ENCODE measurements around the gene B4GALNT2. TPM values are rescaled to one million over a fixed set of nuclear protein-coding genes. Genes with fewer than 3 reads are reported as not detected.

B4GALNT2 gene
- polyA plus RNA-seq, 2 of the 4 experiments (the other 2 are of a cell fraction), result 0.36 to 0.49 TPM

DNA sequence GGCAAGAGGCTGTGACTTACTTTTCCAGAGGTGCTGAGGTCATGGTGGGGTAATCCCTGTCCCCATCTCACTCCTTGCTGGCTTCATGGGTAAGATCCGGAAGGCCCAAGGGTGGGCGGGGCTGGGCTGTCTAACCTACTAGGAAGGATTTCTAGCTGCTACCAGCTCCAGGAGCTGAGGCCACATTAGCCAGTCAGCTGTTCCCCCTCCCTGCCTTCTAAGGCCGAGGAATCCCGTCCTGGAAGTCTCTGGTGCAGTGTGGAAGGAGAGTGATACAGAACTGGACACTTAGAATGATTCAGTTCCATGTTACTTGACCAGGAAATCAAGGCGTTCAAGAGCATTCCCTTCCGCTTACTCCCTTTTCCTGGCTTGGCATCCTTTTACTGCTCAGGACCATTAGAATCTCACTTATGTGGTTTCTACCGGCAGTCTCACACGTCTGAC lies 68.9 kb downstream of the B4GALNT2 start:
- H3K9me3 ChIP-seq, result no peaks in the 10 kb centered on the region
- DNase-seq (ENCODE audit: low read depth in 1 of 2, low spot score in 1 of 2) (no peak), FAIRE-seq (no peak), ATAC-seq (no peak)
- TF ChIP-seq, protein P1, sequence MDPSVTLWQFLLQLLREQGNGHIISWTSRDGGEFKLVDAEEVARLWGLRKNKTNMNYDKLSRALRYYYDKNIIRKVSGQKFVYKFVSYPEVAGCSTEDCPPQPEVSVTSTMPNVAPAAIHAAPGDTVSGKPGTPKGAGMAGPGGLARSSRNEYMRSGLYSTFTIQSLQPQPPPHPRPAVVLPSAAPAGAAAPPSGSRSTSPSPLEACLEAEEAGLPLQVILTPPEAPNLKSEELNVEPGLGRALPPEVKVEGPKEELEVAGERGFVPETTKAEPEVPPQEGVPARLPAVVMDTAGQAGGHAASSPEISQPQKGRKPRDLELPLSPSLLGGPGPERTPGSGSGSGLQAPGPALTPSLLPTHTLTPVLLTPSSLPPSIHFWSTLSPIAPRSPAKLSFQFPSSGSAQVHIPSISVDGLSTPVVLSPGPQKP (IDR thresholded peaks at IDR 0.05; ENCODE audit: low read depth, low read length), result no peak
- no peak for TF ChIP-seq HOXA7 (CRISPR knock-in tag; IDR thresholded peaks at IDR 0.05)
- TF ChIP-seq FOSB (CRISPR knock-in tag; IDR thresholded peaks at IDR 0.05), result no peak
- TF ChIP-seq, protein P2, sequence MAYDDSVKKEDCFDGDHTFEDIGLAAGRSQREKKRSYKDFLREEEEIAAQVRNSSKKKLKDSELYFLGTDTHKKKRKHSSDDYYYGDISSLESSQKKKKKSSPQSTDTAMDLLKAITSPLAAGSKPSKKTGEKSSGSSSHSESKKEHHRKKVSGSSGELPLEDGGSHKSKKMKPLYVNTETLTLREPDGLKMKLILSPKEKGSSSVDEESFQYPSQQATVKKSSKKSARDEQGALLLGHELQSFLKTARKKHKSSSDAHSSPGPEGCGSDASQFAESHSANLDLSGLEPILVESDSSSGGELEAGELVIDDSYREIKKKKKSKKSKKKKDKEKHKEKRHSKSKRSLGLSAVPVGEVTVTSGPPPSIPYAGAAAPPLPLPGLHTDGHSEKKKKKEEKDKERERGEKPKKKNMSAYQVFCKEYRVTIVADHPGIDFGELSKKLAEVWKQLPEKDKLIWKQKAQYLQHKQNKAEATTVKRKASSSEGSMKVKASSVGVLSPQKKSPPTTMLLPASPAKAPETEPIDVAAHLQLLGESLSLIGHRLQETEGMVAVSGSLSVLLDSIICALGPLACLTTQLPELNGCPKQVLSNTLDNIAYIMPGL (CRISPR knock-in tag; IDR thresholded peaks at IDR 0.05; ENCODE audit: borderline replicate concordance), result no peak
- no peak for TF ChIP-seq RARB (CRISPR knock-in tag; IDR thresholded peaks at IDR 0.05)
- no peak for TF ChIP-seq EP300 (IDR thresholded peaks at IDR 0.05)
- no peak for TF ChIP-seq CBX2 (IDR thresholded peaks at IDR 0.05; ENCODE audit: borderline replicate concordance, low read depth)
- no peak for TF ChIP-seq BHLHE40 (IDR thresholded peaks at IDR 0.05; ENCODE audit: low read depth, low read length)
- TF ChIP-seq JUN (IDR thresholded peaks at IDR 0.05), result no peak
- TF ChIP-seq RFX5 (IDR thresholded peaks at IDR 0.05), result no peak
- TF ChIP-seq ZFP36 (IDR thresholded peaks at IDR 0.05; ENCODE audit: borderline replicate concordance, partially characterized antibody), result no peak
- 76% methylated on average over 8 of the region's 8 CpGs for WGBS (ENCODE audit: missing lambda C conversion rate)
- H3K4me1 ChIP-seq, result peaks cover 15% of the 10 kb centered on the region
- no peak overlapping the region for H3K4me3 ChIP-seq
- no peak overlapping the region for H3K27ac ChIP-seq
- POLR2A ChIA-PET, result no interaction called here
- H3K4me2 ChIP-seq, result no peak overlapping the region
- CTCF ChIA-PET, result interaction anchor here (1.1 to 17.4 kb wide), 4 partner anchors 7 to 89 kb away, joined by 4 to 224 read pairs (median 12); partner anchors contain the start of gene PHOSPHO1

DNA sequence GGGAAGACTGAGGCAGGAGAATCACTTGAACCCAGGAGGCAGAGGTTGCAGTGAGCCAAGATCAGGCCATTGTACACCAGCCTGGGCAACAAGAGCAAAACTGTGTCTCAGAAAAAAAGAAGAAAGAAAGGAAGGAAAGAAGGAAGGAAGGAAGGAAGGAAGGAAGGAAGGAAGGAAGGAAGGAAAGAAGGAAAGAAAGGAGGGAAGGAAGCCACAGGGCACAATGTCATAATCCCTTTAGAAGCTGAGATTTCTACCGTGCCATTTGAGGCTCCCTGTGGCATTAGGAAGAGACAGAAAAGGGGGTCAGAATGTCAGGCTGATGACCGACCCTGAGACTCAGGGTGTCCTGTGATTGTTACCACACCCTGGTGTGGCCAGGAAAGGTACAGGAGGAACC lies 71.2 kb downstream of the B4GALNT2 start:
- CTCF ChIA-PET, result interaction anchor here (0.6 to 17.4 kb wide), 5 partner anchors 26 to 480 kb away, joined by 3 to 224 read pairs (median 4); partner anchors contain the start of gene PHOSPHO1
- H3K4me1 ChIP-seq, result no peaks in the 10 kb centered on the region
- FAIRE-seq (no peak), ATAC-seq (no peak), DNase-seq (ENCODE audit: low read depth in 1 of 2, low spot score in 1 of 2) (no peak)
- H3K27ac ChIP-seq, result no peak overlapping the region
- POLR2A ChIA-PET, result no interaction called here
- TF ChIP-seq FOSB (CRISPR knock-in tag; IDR thresholded peaks at IDR 0.05) (no peak), FOXS1 (CRISPR knock-in tag; IDR thresholded peaks at IDR 0.05) (no peak), EHF (CRISPR knock-in tag; IDR thresholded peaks at IDR 0.05) (no peak), EP300 (IDR thresholded peaks at IDR 0.05) (no peak), JUNB (IDR thresholded peaks at IDR 0.05) (no peak), POLR2A (IDR thresholded peaks at IDR 0.05; ENCODE audit: low read length) (no peak), POLR2AphosphoS2 (conservative IDR thresholded peaks at IDR 0.05; ENCODE audit: low read length) (no peak), MYC (IDR thresholded peaks at IDR 0.05; ENCODE audit: borderline replicate concordance, low read length) (no peak), RFX5 (IDR thresholded peaks at IDR 0.05) (no peak), CBX2 (IDR thresholded peaks at IDR 0.05; ENCODE audit: borderline replicate concordance, low read depth) (no peak), RARB (CRISPR knock-in tag; IDR thresholded peaks at IDR 0.05) (no peak)
- H3K9me3 ChIP-seq, result no peaks in the 10 kb centered on the region
- no peak overlapping the region for H3K4me2 ChIP-seq
- WGBS (ENCODE audit: missing lambda C conversion rate), result 54% methylated on average over 2 of the region's 2 CpGs
- H3K4me3 ChIP-seq, result no peak overlapping the region

DNA sequence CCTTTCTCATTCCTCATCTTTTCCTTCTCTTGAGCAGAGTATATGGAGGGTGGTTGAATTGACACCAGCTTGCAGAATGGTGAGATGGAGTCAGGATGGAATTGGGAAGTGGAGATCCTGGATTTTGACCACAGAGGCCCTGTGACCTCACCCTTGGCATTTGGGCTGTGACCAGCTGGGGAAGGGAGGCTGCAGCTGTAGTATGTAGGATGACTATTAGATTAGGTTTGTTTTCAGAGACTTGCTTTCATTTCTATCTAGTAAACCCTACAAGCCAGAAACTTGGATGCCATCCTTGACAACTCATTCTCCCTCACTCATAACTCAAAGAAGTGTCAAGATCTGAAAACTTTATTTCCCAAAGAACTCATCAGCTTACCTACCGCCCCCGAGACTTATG lies 71.9 kb downstream of the B4GALNT2 start:
- Histone ChIP-seq H3K4me2 (no peak overlapping the region), H3K27ac (no peak overlapping the region), H3K4me3 (no peak overlapping the region), H3K4me1 (no peaks in the 10 kb centered on the region), H3K9me3 (no peaks in the 10 kb centered on the region)
- no peak for FAIRE-seq
- no peak for DNase-seq (ENCODE audit: low read depth in 1 of 2, low spot score in 1 of 2)
- ChIA-PET POLR2A (no interaction called here), CTCF (interaction anchor here (0.8 to 17.4 kb wide), 8 partner anchors 10 to 400 kb away, joined by 3 to 224 read pairs (median 3); partner anchors contain the start of gene PHOSPHO1)
- no peak for ATAC-seq
- WGBS (ENCODE audit: missing lambda C conversion rate), result 89% methylated on average over 2 of the region's 2 CpGs
- TF ChIP-seq, protein P3, sequence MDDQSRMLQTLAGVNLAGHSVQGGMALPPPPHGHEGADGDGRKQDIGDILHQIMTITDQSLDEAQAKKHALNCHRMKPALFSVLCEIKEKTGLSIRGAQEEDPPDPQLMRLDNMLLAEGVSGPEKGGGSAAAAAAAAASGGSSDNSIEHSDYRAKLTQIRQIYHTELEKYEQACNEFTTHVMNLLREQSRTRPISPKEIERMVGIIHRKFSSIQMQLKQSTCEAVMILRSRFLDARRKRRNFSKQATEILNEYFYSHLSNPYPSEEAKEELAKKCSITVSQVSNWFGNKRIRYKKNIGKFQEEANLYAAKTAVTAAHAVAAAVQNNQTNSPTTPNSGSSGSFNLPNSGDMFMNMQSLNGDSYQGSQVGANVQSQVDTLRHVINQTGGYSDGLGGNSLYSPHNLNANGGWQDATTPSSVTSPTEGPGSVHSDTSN (IDR thresholded peaks at IDR 0.05), result no peak
- no peak for TF ChIP-seq HDAC2 (IDR thresholded peaks at IDR 0.05)
- TF ChIP-seq EP300 (IDR thresholded peaks at IDR 0.05), result no peak
- no peak for TF ChIP-seq CHD2 (IDR thresholded peaks at IDR 0.05; ENCODE audit: low read length, partially characterized antibody)
- TF ChIP-seq GATA3 (IDR thresholded peaks at IDR 0.05; ENCODE audit: borderline replicate concordance), result no peak
- TF ChIP-seq SREBF2 (IDR thresholded peaks at IDR 0.05), result no peak
- TF ChIP-seq POLR2A (IDR thresholded peaks at IDR 0.05; ENCODE audit: low read length), result no peak
- no peak for TF ChIP-seq RAD21 (conservative IDR thresholded peaks at IDR 0.05 in 1 of 2, IDR thresholded peaks at IDR 0.05 in 1 of 2)
- TF ChIP-seq TP53 (CRISPR knock-in tag; IDR thresholded peaks at IDR 0.05), result no peak
- no peak for TF ChIP-seq CBX8 (IDR thresholded peaks at IDR 0.05)
- TF ChIP-seq MAFK (IDR thresholded peaks at IDR 0.05; ENCODE audit: partially characterized antibody), result no peak
- TF ChIP-seq SMC3 (IDR thresholded peaks at IDR 0.05), result no peak
- TF ChIP-seq HOXA7 (CRISPR knock-in tag; IDR thresholded peaks at IDR 0.05), result no peak
- no peak for TF ChIP-seq ZSCAN20 (CRISPR knock-in tag; IDR thresholded peaks at IDR 0.05)
- no peak for TF ChIP-seq CBX2 (IDR thresholded peaks at IDR 0.05; ENCODE audit: borderline replicate concordance, low read depth)
- no peak for TF ChIP-seq FOSL2 (IDR thresholded peaks at IDR 0.05)
- TF ChIP-seq FOSL2 (CRISPR knock-in tag; IDR thresholded peaks at IDR 0.05), result no peak
- no peak for TF ChIP-seq BHLHE40 (IDR thresholded peaks at IDR 0.05; ENCODE audit: low read depth, low read length)

Measured in A549 (cell line).